Pancreas (tissue), 10 donors: ENCODE data around the gene GPR65. TPM values are rescaled to one million over a fixed set of nuclear protein-coding genes. Genes with fewer than 3 reads are reported as not detected.

ENCODE experiments used
- ATAC-seq, 4 donors: fragments of 200-7000 bp; cut with Tn5 transposase; one replicate each; pipeline versions ENCODE4 v1.8.0 to v1.9.1; 2020; ENCODE audit warnings: mild to moderate bottlenecking in 4 of 4, moderate library complexity in 4 of 4
- DNase-seq, 6 donors: peaks; one replicate each; pipeline ENCODE4 v3.0.0-alpha.2; 2020
- FAIRE-seq: peaks from 2 replicates; lab custom pipeline; 2012; peaks lifted over from hg19 to GRCh38; lab: Jason Lieb, UNC
- H3K27ac ChIP-seq, 4 donors: fragments of 200-600 bp; sonication (generic); 1 replicate in 3 of 4; 2 replicates in 1 of 4; pipeline versions ENCODE4 v1.5.0 to v1.8.0; 2020
- H3K27me3 ChIP-seq, 4 donors: fragments of 200-600 bp; one replicate each; pipeline ENCODE4 v1.8.0; 2021
- H3K36me3 ChIP-seq, 3 donors: fragments of 200-600 bp; sonication (generic) in 1 of 3; one replicate each; pipeline versions ENCODE4 v1.5.0 to v1.8.0; 2020 to 2021
- H3K4me1 ChIP-seq, 3 donors: fragments of 200-600 bp; one replicate each; pipeline ENCODE4 v1.8.0; 2021
- H3K4me3 ChIP-seq, 4 donors: fragments of 200-600 bp; sonication (generic) in 2 of 4; one replicate each; pipeline versions ENCODE4 v1.5.0 to v1.8.0; 2020 to 2021
- H3K9me3 ChIP-seq, 4 donors: fragments of 200-600 bp; one replicate each; pipeline ENCODE4 v1.8.0; 2021
- WGBS, 2 donors: extraction: QIAGEN DNeasy Blood & Tissue Kit; methylation state at CpG; one replicate each; pipeline ENCODE4 v1.1.7; 2013; 5-methylcytosine and 5-hydroxymethylcytosine counted together
- intact Hi-C, 3 donors: fragments of 100-400 bp; cut with DNase I; formaldehyde crosslinking; loops; one replicate each; pipeline versions ENCODE4 v1.11.1 to v1.14.2; 2022
- polyA plus RNA-seq, 2 donors: library from polyadenylated mRNA; stranded (reverse); fragments of 200-250 nt; gene quantifications; one replicate each; pipeline ENCODE4 v1.2.3, GENCODE V29; 2013
- total RNA-seq, 6 donors: library from RNA; stranded (reverse); fragmentation: NEBNext Ultra II Directional in 4 of 6; extraction: Animal tissue kit (Norgen Biotek cat#: 25700) in 4 of 6; gene quantifications; one replicate each; pipeline versions ENCODE4 v1.2.1 to v1.2.4, GENCODE V29; 2021 to 2023
- TF ChIP-seq, protein P1 (sequence below), 4 donors: fragments of 200-600 bp; sonication (generic) in 3 of 4; IDR thresholded peaks; one replicate each; pipeline versions ENCODE4 v1.5.0 to v1.8.0; 2021; ENCODE audit warnings: antibody characterized with exemption in 4 of 4
- donor health status: healthy with polysubstance abuse.
- donor health status: DM: no; HTN: no; CAD: no; lungs with moderate emphysema.
- donor health status: DM: no; HTN: no; CAD: no.
- donor health status: control.
- donor health status: control.
- donor health status: Bipolar disorder and iron deficiency.
- donor health status: DM: yes; HTN: yes; CAD: no.
- donor health status: DM: no; HTN: no; CAD: no.
- donor health status: DM: no; HTN: no; CAD: no.
- donor health status: DM: yes; HTN: yes; CAD: no.

The GPR65 gene
- total and polyA plus RNA-seq, 8 donors, result 0.14 to 1.7 (median 0.22) TPM

DNA sequence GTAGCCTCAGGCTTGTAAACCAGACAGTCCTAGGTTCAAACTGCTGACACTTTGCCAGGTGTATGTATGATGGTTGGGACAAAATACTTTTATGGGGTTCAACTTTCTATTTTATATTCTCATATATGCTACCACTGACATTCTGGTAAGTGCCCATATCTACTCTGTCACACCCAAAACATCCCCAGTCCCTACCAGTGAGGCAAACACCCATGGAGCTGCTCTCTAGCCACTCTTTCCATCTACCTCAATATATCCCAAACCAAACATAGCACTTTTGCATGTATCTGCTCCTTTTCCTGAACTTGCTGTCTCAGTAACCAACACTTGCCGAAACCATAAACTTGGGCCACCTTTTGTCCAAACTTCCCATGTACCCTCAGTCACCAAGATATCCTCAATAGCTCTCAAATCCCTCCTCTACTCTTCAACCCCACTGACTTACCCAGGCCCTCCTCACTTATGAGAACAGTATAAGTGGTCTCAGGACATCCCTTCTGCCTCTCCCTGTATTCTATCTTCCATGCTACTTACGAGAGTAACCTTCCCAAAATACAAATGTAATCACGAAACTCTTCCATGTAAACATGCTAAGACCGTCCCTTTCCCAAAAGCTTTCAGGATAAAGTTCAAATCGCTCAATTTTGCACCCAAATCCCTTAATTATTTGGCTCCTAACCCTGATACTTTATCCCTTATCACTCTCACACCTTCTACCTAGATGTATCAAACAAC, 15.5 kb upstream of the GPR65 start:
- no peaks in the 10 kb centered on the region for H3K9me3 ChIP-seq
- H3K27ac ChIP-seq, result no peak overlapping the region
- ATAC-seq, result no peak
- H3K27me3 ChIP-seq, result no peaks in the 10 kb centered on the region
- TF ChIP-seq, protein P1, sequence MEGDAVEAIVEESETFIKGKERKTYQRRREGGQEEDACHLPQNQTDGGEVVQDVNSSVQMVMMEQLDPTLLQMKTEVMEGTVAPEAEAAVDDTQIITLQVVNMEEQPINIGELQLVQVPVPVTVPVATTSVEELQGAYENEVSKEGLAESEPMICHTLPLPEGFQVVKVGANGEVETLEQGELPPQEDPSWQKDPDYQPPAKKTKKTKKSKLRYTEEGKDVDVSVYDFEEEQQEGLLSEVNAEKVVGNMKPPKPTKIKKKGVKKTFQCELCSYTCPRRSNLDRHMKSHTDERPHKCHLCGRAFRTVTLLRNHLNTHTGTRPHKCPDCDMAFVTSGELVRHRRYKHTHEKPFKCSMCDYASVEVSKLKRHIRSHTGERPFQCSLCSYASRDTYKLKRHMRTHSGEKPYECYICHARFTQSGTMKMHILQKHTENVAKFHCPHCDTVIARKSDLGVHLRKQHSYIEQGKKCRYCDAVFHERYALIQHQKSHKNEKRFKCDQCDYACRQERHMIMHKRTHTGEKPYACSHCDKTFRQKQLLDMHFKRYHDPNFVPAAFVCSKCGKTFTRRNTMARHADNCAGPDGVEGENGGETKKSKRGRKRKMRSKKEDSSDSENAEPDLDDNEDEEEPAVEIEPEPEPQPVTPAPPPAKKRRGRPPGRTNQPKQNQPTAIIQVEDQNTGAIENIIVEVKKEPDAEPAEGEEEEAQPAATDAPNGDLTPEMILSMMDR (IDR thresholded peaks at IDR 0.05), result no peak
- 94 to 95% methylated on average over 5 of the region's 5 CpGs for WGBS, 2 donors
- FAIRE-seq, result no peak
- no peak for DNase-seq
- peaks cover 0 to 3% (median 0%) of the 10 kb centered on the region in 3 donors for H3K36me3 ChIP-seq
- H3K4me3 ChIP-seq, result no peak overlapping the region
- intact Hi-C loops, result no loop called here
- peaks cover 0 to 7% (median 4%) of the 10 kb centered on the region in 3 donors for H3K4me1 ChIP-seq

DNA sequence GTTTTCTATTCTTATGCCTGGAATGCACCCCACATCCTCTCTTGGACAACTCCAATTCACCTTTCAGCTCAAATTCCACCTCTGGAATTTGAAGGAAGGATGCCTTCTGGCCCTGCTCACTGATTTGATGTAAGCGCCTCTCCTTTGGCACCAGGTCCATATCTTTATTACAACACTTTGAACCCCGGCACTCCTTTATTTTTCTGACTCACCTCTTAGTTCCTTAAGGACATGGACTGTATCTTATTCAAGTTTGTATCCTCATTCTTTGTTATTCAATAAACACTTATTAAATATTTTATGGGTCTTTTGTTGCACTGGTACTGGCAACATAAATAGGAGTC, 15.0 kb upstream of the GPR65 start:
- Histone ChIP-seq H3K9me3 (no peaks in the 10 kb centered on the region), H3K27ac (no peak overlapping the region), H3K27me3 (no peaks in the 10 kb centered on the region), H3K36me3 (peaks cover 0 to 3% (median 0%) of the 10 kb centered on the region in 3 donors), H3K4me3 (no peak overlapping the region), H3K4me1 (peaks cover 0 to 7% (median 4%) of the 10 kb centered on the region in 3 donors)
- intact Hi-C loops, result no loop called here
- TF ChIP-seq, protein P1 (IDR thresholded peaks at IDR 0.05), result no peak
- no peak for DNase-seq
- no peak for ATAC-seq
- WGBS, 2 donors, result 92 to 97% methylated on average over 2 of the region's 2 CpGs
- FAIRE-seq, result no peak

DNA sequence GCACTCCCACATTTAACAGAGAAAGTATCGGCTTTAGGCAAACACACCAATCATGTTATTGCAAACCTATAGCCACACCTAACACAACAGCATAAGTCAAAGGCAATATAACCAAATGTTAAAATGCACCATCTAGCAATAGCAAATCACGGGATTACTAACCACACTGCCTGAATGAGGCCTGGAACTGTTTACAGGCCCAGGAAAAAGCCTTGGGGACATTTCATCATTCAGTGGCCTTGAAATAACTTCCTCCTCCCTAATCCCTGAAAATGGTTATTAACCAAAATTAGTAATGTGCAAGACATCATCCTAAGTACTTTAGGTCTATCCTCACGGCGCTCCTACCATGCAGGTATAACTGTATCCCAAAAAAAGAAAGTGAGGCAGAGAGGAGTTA, 14.3 kb upstream of the GPR65 start:
- intact Hi-C loops, result no loop called here
- TF ChIP-seq, protein P1 (IDR thresholded peaks at IDR 0.05), result no peak
- peaks cover 0 to 2% (median 0%) of the 10 kb centered on the region in 3 donors for H3K36me3 ChIP-seq
- WGBS, 2 donors, result 83 to 84% methylated on average over 4 of the region's 4 CpGs
- no peak overlapping the region for H3K4me3 ChIP-seq
- no peaks in the 10 kb centered on the region for H3K27me3 ChIP-seq
- no peaks in the 10 kb centered on the region for H3K9me3 ChIP-seq
- DNase-seq (no peak), FAIRE-seq (no peak), ATAC-seq (no peak)
- no peak overlapping the region for H3K27ac ChIP-seq
- H3K4me1 ChIP-seq, result peaks cover 0 to 9% (median 4%) of the 10 kb centered on the region in 3 donors

DNA sequence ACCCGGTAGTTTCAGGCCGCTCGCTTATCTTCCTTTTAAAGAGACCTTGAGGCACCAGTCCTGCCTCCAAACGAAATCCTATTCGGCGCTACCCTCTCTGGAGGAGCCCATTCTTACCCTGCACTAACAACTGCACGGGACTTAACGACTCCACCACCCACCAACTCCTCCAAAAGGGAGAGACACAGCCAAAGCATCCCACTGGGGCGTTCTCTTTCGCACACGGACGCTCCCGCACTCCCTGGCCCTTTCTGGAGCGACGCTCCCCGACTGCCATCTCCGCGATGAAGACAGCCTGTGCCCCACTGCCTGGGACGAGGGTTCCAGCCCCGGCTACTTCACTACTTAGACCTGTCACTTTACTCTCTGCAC, 12.6 kb upstream of the GPR65 start:
- Histone ChIP-seq H3K4me3 (peak overlapping the region; percentile 68 to 86 (median 79)), H3K4me1 (peaks cover 0 to 15% (median 4%) of the 10 kb centered on the region in 3 donors), H3K36me3 (no peaks in the 10 kb centered on the region), H3K27me3 (no peaks in the 10 kb centered on the region), H3K9me3 (no peaks in the 10 kb centered on the region), H3K27ac (peak overlapping the region; percentile 79 to 97 (median 92))
- TF ChIP-seq, protein P1 (IDR thresholded peaks at IDR 0.05), result no peak
- peak; percentile 24 to 52 (median 48) for ATAC-seq
- FAIRE-seq, result no peak
- no peak for DNase-seq
- WGBS, 2 donors, result 3 to 8% methylated on average over 20 of the region's 20 CpGs
- intact Hi-C loops, result no loop called here
